HTR-8/SVneo (cell line): ENCODE data around the gene RIMOC1.

ENCODE experiments used
- DNase-seq: peaks from one replicate; pipeline ENCODE4 v3.0.0; 2011; ENCODE audit warnings: low spot score, mixed read lengths; ENCODE audit not compliant: insufficient read length
- FAIRE-seq: peaks from 2 replicates; lab custom pipeline; 2011; peaks lifted over from hg19 to GRCh38; lab: Jason Lieb, UNC

Gene RIMOC1

DNA sequence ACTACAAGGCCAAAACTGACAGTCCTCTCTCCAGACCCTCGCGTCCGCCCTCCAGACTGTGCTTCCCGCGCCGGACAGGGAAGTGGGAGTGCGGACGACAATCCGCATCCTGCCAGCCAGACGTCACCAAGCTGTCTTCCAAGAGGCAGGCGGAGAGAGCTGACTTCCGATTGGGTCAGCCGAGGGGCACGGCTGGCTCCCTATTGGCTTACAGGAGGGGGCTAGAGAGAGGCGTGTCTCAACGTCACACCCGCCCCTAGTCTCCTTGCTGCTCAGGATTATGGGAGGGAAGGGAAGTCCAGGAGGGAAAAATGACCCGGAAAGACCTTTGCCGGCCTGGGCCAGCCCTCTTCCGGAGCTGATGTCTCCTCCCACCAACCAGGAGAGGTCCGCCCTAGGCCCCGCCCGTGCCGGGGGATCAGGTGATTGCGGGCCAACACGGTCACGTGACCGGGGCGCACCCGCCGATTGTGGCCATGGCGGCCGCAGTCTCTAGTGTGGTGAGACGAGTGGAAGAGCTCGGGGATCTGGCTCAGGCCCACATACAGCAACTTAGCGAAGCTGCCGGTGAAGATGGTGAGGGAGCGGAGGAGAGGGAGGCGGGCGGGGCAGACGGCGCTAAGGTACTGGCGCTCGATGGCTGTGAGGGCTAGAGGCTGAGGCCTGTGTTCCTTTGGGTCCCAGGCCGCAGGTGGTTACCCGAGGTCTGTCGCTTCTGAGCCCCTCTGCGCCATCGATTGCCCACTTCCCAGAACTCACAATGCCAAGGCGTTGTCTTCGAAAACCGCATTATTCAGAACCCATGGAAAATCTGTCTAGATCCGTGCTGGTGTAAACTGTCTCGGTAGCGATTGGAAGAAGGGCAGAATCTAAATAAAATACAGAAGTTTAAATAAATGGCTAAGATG, at the start of gene RIMOC1:
Gene RIMOC1 (plus strand): TSS at position 453 of the 908 bp plus-strand sequence. CDS start 24 bp downstream, at position 477.
- peak; percentile 99 for FAIRE-seq

DNA sequence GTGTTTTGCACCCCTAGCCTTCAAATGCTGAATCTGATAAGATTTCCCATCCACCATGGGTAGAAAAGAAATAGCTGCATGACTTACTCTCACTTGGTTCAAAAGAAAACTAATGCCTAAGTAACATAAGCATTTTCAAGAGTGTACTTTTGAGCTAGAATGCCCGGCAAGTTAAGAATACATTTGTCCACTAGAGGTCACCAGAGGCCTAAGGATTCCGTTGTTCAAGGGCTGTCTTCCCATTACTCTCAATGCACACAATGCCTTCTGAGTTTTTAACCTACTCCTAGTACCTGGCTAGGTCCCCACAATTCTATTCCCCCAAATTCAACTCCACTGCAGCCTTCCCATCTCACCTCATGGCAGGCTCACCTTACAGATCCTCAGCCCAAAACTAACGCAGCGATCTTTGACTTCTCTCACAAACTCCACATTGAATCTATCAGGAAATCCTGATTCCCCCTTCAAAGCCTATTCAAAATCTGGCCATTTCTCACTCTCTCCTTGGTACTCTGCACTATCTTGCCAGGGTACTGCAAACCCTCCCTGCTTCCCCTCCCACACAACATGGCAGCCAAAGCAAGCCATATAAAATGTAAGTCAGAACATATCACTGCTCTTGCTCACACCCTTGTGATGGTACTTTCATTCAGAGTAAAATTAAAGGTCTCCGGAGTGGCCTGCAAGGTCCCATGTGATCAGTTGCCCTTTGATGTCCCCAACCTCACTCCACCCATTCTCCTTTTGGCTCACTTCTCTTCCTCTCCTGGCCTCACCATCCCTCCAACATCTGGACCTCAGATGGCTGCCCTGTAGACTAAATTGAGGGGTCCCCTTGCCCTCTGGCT, 47.3 kb upstream of the RIMOC1 start:
- DNase-seq (peak; percentile 76), FAIRE-seq (peak; percentile 86)

More for the DNA sequence above, at the start of gene RIMOC1:
- peak; percentile 98 for DNase-seq

DNA sequence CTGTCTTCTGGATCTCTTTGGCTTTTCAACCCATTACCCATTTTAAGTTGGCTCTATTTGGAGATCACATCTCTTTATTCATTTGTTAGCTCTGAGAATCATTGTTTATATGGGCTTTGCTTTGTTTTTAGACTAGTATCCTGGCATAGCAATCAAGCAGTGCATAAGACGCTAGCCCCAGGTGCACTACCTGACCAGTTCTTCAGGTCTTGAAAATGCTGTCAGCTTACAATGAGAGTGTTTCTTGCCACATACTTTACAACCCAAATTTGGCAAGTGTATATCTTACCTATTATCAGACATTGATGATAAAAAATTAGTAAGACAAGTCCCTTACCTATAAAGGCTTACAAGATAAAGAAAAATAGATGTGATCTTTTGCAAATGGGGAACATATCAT, 46.2 kb upstream of the RIMOC1 start:
- FAIRE-seq: no peak
- no peak for DNase-seq

- no peak for FAIRE-seq
These were observed 45.3 kb upstream of the RIMOC1 start for GRCh38 chr5:41858890-41859289.

DNA sequence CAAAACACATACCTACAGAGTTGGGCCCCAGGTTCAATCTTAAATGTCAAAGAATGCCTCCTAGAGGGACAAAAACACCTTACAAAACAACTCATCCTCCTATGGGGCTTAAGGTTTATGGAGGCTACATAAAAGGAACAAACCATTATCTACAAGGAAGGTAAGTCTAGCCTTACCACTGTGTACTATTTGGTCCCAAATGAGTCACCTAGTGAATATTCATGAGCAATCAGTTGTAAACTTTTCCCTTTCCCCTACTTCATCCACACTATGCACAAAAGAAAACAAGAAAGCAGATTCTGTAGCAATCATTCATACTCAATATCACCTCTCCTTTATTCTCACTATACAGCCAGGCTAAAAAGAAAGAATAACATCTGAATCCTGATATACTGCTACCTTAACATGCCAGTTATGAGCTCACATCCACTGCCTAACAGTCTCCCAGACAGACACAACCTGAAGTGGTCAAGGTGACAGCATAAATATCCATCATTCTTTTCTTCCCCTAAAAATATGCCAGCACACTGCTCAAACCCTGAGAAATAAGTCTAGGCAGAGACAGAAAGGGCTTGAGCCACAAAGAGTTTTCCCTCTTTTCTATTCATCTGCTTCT, 40.2 kb upstream of the RIMOC1 start:
- no peak for DNase-seq
- FAIRE-seq: no peak

More at GRCh38 chr5:41858890-41859289, 45.3 kb upstream of the RIMOC1 start:
- no peak for DNase-seq

- peak; percentile 45 for DNase-seq
These were observed 34.9 kb upstream of the RIMOC1 start for GRCh38 chr5:41869151-41869723.

GRCh38 chr5:41869724-41870626, 34.2 kb upstream of the RIMOC1 start, which contains the start of gene OXCT1:
TSS of gene OXCT1 (minus strand) at chr5:41870425. CDS start at chr5:41870358, 67 bp downstream.
- DNase-seq (peak; percentile 82), FAIRE-seq (no peak)

More at GRCh38 chr5:41869151-41869723, 34.9 kb upstream of the RIMOC1 start:
- peak; percentile 48 for FAIRE-seq

- FAIRE-seq: peak; percentile 60
- DNase-seq: no peak
These were observed 33.5 kb upstream of the RIMOC1 start for GRCh38 chr5:41870627-41871048.

DNA sequence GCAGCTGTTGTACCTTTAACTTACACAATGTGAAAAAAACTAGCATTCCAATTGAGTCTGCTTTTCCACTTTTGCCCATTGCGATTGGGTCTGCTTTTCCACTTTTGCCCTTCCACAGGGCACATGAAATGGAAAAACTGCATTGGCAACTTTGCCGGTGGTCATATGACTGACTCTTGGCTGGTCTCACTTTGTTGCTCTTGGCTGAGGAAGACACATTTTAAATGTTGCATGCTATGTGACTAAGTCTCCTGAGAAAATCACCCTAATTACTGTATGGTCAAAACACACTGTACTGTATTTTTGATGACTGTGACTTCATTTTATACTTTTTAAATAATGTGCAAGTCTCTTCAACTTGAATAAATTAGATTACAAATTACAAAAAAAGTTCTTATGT, 32.3 kb upstream of the RIMOC1 start:
- DNase-seq (no peak), FAIRE-seq (no peak)

DNA sequence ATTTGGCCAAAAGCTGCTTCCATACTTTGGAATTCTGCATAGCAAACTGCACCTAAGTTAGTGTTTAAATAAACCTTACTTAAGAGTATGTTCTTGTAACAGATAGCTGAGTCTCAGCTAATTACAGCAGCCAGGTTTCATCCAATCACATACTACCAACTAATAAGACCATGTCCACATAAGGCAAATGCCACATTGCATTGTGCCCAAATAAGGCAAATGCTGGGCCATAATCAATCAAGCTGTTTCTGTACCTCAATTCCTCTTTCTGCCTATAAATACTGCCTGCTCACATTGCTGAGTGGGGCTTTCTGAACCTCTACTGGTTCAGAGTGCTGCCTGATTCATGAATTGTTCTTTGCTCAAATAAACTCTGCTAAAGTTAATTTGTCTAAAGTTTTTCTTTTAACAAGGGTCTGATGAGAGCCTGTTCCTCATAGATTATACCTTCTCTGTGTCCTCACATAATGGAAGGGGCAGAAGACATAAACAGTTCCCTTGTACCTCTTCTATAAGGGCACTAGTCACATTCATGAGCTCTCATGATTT, 29.6 kb upstream of the RIMOC1 start:
- DNase-seq (no peak), FAIRE-seq (no peak)

DNA sequence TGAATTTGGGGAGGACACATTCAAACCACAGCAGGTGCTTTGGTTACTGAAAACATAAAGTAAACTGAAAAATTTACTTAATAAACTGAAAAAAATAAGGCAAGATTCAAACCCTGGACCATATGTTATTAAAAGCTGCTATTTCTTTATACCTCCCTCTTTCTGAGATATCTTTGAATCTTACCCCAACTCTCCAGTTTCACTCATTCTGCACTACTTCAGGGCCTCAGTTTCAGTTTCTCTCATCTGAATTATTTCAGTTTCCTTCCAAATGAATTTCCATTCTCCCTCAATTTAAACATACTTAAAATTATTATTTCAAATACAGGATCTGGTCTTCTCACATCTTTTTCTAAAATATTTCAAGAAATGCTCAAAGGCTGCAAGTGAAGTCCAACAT, 29.0 kb upstream of the RIMOC1 start:
- DNase-seq (no peak), FAIRE-seq (no peak)

- DNase-seq (no peak), FAIRE-seq (no peak)
These were observed 27.5 kb upstream of the RIMOC1 start for GRCh38 chr5:41876678-41877077.

DNA sequence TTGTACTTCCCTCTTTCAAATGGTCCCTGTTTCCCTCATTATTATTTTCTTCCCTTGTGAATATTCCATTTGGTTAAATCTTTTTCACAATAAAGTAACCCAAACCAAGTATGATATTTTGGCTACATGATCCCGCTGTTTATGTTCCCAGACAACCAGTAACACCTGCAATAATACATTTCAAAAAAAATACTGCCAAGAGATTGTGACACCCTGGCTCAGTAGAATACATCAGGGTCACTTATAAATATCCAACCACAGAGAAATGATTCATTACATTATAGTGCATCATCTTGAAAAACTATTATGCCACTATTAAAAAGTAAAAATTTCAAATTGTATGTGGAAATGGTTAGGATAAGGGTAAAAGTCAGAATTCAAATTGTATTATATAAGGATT, 26.7 kb upstream of the RIMOC1 start:
- no peak for FAIRE-seq

DNA sequence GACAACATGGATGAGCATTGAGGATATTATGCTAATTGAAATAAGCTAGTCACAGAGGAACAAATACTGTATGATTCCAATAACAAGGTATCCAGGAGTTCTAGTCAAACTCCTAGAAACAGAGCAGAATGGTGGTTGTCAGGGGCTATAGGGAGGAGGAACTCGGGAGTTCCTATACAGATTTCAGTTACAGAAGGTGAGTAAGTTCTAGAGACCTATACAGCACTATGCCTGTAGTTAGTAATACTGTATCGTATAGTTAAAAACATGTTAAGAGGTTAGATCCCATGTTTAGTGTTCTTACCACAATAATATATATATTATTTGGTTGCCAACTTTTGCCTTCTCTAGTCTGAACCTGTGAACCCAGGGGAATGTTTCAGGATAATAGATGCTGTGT, 26.0 kb upstream of the RIMOC1 start:
- FAIRE-seq (no peak), DNase-seq (no peak)

More for the DNA sequence above, 26.7 kb upstream of the RIMOC1 start:
- no peak for DNase-seq

- FAIRE-seq (peak; percentile 16), DNase-seq (no peak)
These were observed 25.3 kb upstream of the RIMOC1 start for GRCh38 chr5:41878643-41879478.

DNA sequence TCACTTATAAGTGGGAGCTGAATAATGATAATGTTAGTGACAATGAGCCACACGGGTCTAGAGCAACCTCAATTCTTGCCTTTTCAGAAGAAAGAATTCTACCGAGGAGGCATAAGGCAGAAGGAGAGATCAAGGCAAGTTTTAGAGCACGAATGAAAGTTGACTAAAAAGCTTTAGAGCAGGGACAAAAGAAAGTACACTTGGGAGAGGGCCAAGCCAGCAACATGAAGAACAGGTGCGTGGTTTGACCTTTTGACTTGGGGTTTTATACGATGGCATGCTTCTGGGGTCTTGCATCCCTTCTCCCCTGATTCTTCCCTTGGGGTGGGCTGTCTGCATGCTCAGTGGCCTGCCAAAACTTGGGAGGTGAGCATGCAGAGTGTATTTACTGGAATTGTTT, 21.4 kb upstream of the RIMOC1 start:
- no peak for DNase-seq

GRCh38 chr5:41883243-41883642, 20.9 kb upstream of the RIMOC1 start:
- FAIRE-seq (peak; percentile 38), DNase-seq (no peak)

More for the DNA sequence above, 21.4 kb upstream of the RIMOC1 start:
- FAIRE-seq: no peak

DNA sequence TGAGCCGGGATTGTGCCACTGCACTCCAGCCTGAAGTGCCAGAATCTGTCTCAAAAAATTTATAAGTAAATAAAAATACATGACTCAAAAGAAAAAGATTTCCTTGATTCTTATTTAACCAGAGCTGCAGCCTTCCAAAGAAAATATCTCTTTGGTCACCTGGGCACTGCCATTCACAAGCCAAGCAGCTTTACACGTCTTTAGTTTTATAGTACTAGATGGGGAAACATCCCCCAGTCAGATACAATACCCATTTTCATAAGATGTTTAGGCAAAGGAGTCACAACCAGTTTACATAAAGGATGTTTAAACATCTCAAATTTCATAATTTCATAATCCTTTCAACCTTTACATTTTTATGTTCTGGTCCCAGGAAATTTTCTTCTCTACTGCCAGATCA, 20.2 kb upstream of the RIMOC1 start:
- FAIRE-seq (no peak), DNase-seq (no peak)
